ENCODE results near the gene BUD23.
"Not testable (repeated sequence)": the region's sequence is repeated elsewhere in the genome, so short reads cannot be mapped to it uniquely, and the experiment has no call there.

Gene BUD23

DNA sequence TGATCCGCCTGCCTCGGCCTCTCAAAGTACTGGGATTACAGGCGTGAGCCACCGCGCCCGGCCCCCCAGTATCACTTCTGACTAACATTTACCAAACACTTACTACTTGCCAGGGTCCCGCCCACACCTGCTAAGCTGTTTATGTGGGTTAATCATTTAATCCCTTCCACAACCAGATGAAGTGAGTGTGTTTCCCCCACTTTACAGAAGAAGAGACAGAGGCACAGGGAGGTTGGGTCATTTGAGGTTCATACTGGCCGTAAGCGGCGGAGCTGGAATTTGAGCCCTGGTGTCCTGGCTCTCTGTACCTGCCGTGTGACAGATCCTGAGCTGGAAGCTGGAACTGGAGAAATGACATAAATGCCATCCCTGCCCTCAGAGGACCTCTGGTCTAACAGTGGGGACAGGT lies 30.9 kb upstream of the BUD23 start:
- Histone ChIP-seq H3K27ac (no peak overlapping the region), H3K9ac (no peak overlapping the region), H3K27me3 (ENCODE audit: insufficient read depth, low read depth) (peaks cover 38% of the 10 kb centered on the region), H3K4me2 (no peak overlapping the region), H3K4me1 (ENCODE audit: low read depth, poor library complexity, severe bottlenecking) (no peaks in the 10 kb centered on the region), H4K20me1 (ENCODE audit: insufficient read depth) (no peaks in the 10 kb centered on the region), H2AFZ (ENCODE audit: low read depth) (no peak overlapping the region), H3K4me3 (IDR thresholded peaks at IDR 0.05; ENCODE audit: insufficient read depth, low read depth, low read length) (no peak overlapping the region), H3K36me3 (ENCODE audit: insufficient read depth) (no peaks in the 10 kb centered on the region), H3K79me2 (ENCODE audit: insufficient read depth, low read depth) (no peaks in the 10 kb centered on the region)
- TF ChIP-seq, protein P1, sequence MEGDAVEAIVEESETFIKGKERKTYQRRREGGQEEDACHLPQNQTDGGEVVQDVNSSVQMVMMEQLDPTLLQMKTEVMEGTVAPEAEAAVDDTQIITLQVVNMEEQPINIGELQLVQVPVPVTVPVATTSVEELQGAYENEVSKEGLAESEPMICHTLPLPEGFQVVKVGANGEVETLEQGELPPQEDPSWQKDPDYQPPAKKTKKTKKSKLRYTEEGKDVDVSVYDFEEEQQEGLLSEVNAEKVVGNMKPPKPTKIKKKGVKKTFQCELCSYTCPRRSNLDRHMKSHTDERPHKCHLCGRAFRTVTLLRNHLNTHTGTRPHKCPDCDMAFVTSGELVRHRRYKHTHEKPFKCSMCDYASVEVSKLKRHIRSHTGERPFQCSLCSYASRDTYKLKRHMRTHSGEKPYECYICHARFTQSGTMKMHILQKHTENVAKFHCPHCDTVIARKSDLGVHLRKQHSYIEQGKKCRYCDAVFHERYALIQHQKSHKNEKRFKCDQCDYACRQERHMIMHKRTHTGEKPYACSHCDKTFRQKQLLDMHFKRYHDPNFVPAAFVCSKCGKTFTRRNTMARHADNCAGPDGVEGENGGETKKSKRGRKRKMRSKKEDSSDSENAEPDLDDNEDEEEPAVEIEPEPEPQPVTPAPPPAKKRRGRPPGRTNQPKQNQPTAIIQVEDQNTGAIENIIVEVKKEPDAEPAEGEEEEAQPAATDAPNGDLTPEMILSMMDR (conservative IDR thresholded peaks at IDR 0.05; ENCODE audit: low read depth, low read length), result no peak

DNA sequence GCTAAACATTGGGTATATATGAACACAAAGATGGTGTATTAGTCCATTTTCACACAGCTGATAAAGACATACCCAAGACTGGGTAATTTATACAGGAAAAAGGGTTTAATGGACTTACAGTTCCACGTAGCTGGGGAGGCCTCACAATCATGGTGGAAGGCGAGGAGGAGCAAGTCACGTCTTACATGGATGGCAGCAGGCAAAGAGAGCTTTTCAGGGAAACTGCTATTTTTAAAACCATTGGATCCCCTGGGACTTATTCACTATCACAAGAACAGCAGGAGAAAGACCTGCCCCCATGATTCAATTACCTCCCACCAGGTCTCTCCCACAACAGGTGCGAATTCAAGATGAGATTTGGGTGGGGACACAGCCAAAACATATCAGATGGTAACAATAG lies 28.1 kb upstream of the BUD23 start:
- not testable (repeated sequence) for H3K27ac ChIP-seq; H3K4me3 ChIP-seq (IDR thresholded peaks at IDR 0.05; ENCODE audit: insufficient read depth, low read depth, low read length); H3K79me2 ChIP-seq (ENCODE audit: insufficient read depth, low read depth); H3K36me3 ChIP-seq (ENCODE audit: insufficient read depth); H3K9ac ChIP-seq; H4K20me1 ChIP-seq (ENCODE audit: insufficient read depth); H2AFZ ChIP-seq (ENCODE audit: low read depth); H3K4me2 ChIP-seq; H3K4me1 ChIP-seq (ENCODE audit: low read depth, poor library complexity, severe bottlenecking)
- H3K27me3 ChIP-seq (ENCODE audit: insufficient read depth, low read depth), result peaks cover 32% of the 10 kb centered on the region

DNA sequence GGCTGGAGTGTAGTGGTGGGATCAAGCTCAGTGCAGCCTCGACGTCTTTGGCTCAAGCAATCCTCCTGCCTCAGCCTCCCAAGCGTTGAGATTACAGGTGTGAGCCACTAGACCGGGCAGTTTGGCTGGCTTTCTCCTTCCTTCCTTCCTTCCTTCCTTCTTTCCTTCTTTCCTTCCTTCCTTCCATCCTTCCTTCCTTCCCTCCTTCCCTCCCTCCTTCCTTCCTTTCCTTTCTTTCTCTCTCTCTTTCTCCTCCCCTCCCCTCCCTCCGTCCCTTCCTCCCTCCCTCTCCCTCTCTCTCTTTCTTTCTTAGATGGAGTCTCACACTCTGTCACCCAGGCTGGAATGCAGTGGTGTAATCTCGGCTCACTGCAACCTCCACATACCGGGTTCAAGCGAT lies 23.4 kb upstream of the BUD23 start:
- Histone ChIP-seq H3K4me3 (IDR thresholded peaks at IDR 0.05; ENCODE audit: insufficient read depth, low read depth, low read length) (no peak overlapping the region), H4K20me1 (ENCODE audit: insufficient read depth) (no peaks in the 10 kb centered on the region), H3K4me2 (no peak overlapping the region), H3K27ac (no peak overlapping the region), H3K27me3 (ENCODE audit: insufficient read depth, low read depth) (peaks cover 48% of the 10 kb centered on the region), H3K79me2 (ENCODE audit: insufficient read depth, low read depth) (no peaks in the 10 kb centered on the region), H3K36me3 (ENCODE audit: insufficient read depth) (no peaks in the 10 kb centered on the region), H3K9ac (no peak overlapping the region), H3K4me1 (ENCODE audit: low read depth, poor library complexity, severe bottlenecking) (no peaks in the 10 kb centered on the region), H2AFZ (ENCODE audit: low read depth) (peak overlapping the region; percentile 2; the same call in 1 of the 2 replicates)
- TF ChIP-seq, protein P1 (conservative IDR thresholded peaks at IDR 0.05; ENCODE audit: low read depth, low read length), result no peak

DNA sequence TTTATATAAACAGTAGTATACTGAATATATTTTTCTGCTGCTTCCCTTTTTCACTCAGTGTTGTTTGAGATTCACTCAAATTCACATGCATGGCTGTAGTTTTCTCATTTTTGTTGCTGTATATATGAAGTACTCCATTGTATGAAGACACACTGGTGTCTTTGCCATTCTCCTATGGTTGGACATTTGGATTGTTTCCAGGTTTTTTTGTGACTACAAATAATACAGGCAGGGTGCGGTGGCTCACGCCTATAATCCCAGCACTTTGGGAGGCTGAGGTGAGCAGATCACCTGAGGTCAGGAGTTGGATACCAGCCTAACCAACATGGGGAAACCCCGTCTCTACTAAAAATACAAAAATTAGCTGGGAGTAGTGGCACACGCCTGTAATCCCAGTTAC lies 22.8 kb upstream of the BUD23 start:
- H3K4me1 ChIP-seq (ENCODE audit: low read depth, poor library complexity, severe bottlenecking); H3K79me2 ChIP-seq (ENCODE audit: insufficient read depth, low read depth); H4K20me1 ChIP-seq (ENCODE audit: insufficient read depth); H3K36me3 ChIP-seq (ENCODE audit: insufficient read depth); H3K9ac ChIP-seq; H3K27ac ChIP-seq; H3K4me2 ChIP-seq; H3K4me3 ChIP-seq (IDR thresholded peaks at IDR 0.05; ENCODE audit: insufficient read depth, low read depth, low read length): not testable (repeated sequence)
- Histone ChIP-seq H3K27me3 (ENCODE audit: insufficient read depth, low read depth) (peaks cover 50% of the 10 kb centered on the region), H2AFZ (ENCODE audit: low read depth) (peak overlapping the region; percentile 2; the same call in 1 of the 2 replicates)

DNA sequence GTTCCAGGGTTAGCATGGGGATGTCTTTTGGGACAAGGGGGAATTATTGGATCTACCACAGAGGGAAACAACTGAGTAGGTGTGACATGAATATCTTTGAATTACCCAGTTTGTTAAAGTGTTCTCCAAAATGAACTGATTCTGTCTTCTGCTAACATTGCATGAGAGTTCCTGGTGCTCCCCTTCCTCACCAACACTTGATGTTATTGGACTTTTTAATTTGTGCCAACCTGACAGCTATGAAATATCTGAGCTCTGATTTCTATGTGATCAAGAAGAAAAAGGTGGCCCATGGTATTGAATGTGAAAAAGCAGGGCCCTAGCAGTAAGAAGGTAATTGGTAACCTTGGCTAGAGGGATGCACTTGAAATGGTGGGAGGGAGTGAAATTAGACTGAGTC lies 20.4 kb upstream of the BUD23 start:
- TF ChIP-seq, protein P1 (conservative IDR thresholded peaks at IDR 0.05; ENCODE audit: low read depth, low read length), result no peak
- Histone ChIP-seq H3K4me3 (IDR thresholded peaks at IDR 0.05; ENCODE audit: insufficient read depth, low read depth, low read length) (no peak overlapping the region), H3K36me3 (ENCODE audit: insufficient read depth) (no peaks in the 10 kb centered on the region), H3K27ac (no peak overlapping the region), H2AFZ (ENCODE audit: low read depth) (no peak overlapping the region), H3K4me1 (ENCODE audit: low read depth, poor library complexity, severe bottlenecking) (peaks cover 3% of the 10 kb centered on the region), H3K79me2 (ENCODE audit: insufficient read depth, low read depth) (no peaks in the 10 kb centered on the region), H3K9ac (no peak overlapping the region), H3K4me2 (no peak overlapping the region), H4K20me1 (ENCODE audit: insufficient read depth) (no peaks in the 10 kb centered on the region), H3K27me3 (ENCODE audit: insufficient read depth, low read depth) (peaks cover 59% of the 10 kb centered on the region)
